Measurements from ENCODE around the gene ZNF500.

Gene ZNF500

DNA sequence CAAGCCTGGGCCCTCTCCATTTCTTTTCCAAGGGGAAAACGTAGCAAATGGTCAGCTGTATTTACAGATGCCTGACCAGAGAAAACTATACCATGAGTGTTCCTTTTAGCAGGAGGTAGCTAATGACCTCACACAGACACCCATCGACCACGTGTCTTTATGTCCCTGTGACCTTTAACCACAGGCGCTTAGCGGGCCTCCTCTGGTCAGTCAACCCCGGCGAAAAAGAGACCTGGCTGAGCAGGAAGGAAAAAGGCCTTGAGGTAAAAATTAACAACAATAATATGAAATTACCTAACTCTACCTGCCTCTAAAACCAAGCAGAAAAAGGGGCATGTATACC is 64.5 kb downstream of the ZNF500 start:
- in situ Hi-C loops (cut with HindIII; ENCODE audit: low sequenced_read_pairs): no loop called here
- H3K4me3 ChIP-seq (ENCODE audit: low read depth, low read length): no peak overlapping the region

DNA sequence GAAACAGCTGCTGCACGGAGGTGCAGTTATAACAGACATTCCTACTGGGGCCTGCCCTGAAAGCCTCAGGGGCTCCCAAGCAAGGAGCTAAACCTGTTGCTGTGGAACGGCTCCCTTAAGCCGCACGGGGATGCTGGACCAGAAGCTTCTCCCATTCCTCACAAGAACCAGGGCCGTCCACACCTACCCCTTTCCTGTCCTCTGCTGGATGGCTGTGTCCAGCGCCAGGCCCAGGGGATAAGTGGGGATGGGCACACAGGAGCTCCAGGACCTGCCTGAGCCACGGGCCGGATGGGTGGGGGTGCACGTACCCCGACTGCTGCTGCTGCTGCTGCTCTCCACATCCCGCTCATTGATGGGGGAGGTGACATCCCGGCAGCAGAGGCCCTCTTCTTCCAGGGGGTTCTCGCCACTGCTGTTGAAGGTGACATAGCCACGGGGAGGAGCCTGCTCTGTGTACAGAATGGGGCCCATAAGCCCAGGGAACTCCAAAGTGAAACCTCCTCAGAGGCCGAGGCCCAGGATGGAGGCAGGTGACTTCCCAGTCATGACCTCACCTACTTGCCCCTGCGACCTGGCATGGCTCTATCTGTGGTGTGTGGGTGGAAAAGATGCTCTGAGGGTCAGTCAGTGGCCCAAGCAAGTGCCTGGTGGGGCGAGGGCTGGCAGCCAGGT is 65.0 kb downstream of the ZNF500 start:
- DNase-seq (ENCODE audit: low read depth): no peak
- TF ChIP-seq, protein P1, sequence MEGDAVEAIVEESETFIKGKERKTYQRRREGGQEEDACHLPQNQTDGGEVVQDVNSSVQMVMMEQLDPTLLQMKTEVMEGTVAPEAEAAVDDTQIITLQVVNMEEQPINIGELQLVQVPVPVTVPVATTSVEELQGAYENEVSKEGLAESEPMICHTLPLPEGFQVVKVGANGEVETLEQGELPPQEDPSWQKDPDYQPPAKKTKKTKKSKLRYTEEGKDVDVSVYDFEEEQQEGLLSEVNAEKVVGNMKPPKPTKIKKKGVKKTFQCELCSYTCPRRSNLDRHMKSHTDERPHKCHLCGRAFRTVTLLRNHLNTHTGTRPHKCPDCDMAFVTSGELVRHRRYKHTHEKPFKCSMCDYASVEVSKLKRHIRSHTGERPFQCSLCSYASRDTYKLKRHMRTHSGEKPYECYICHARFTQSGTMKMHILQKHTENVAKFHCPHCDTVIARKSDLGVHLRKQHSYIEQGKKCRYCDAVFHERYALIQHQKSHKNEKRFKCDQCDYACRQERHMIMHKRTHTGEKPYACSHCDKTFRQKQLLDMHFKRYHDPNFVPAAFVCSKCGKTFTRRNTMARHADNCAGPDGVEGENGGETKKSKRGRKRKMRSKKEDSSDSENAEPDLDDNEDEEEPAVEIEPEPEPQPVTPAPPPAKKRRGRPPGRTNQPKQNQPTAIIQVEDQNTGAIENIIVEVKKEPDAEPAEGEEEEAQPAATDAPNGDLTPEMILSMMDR (IDR thresholded peaks at IDR 0.05; ENCODE audit: low read depth, low read length, missing control alignments): no peak
- H3K4me3 ChIP-seq (ENCODE audit: low read depth, low read length): no peak overlapping the region
- in situ Hi-C loops (cut with HindIII; ENCODE audit: low sequenced_read_pairs): no loop called here

More for the DNA sequence above, 64.5 kb downstream of the ZNF500 start:
- TF ChIP-seq, protein P1 (IDR thresholded peaks at IDR 0.05; ENCODE audit: low read depth, low read length, missing control alignments): no peak
- DNase-seq (ENCODE audit: low read depth): no peak

DNA sequence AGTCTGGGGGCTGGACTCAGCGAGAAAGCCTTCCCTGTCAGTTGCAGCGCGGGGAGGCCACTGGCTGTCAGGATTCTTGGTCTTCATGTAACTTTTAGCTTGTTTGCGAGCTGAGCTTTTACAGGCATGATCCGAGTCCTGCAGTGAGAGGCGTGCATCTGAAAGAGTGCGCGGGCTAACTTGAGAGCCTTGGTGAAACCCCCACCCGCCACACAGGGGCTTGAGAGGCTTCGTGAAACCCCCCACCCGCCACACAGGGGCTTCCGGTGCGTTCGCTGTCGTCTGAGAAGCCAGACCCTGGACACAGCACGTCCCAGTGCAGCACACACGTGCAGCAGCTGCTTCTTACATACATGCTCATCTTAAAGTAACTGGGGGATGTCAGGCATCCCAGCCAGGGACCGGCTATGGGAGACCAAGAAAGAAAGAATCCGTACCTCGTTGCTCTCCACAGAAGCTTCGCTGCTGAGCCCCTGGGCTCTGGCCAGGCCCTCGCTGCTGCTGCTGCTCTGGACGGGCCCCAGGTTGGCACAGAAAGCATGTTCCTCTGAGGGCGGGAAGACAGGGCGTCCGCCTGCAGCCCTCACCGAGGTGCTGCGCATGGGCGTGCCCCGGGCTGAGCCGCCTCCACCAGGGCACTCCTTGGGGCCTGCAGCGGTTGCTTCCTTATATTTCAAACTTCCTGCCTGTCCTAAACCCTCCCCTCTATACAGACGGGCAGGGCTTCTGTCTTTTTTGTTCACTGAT is 65.8 kb downstream of the ZNF500 start:
- no peak for DNase-seq (ENCODE audit: low read depth)
- in situ Hi-C loops (cut with HindIII; ENCODE audit: low sequenced_read_pairs): no loop called here
- no peak overlapping the region for H3K4me3 ChIP-seq (ENCODE audit: low read depth, low read length)
- TF ChIP-seq, protein P1 (IDR thresholded peaks at IDR 0.05; ENCODE audit: low read depth, low read length, missing control alignments): no peak

DNA sequence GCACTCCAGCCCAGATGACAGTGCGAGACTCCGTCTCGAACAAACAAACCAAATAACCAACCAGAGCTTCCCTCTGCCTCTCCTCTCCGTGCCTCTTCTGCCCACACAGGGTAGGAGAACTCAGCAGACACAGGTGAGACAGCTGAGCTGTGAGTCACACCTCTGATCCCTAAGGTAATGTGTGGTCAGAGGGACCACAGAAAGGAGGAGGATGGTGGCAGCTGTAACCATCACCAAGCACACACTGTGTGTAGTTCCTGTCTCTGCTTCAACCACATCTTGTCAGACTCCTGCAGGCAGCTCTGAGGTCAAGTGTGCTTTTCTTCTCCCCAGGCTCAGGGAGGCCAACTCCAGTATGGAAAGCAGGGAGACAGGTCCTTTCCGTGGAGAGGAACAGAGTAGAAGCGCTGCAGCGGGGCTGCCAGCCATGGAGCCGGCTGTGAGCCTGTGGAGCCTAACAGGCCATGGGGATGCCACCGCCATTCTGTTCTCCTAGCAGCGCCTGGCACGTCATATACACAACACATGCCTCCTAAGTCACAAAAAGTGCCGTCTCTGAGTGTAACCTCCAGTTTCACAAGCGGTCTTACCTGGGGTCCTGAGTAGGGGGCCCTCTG is 66.5 kb downstream of the ZNF500 start:
- no peak overlapping the region for H3K4me3 ChIP-seq (ENCODE audit: low read depth, low read length)
- TF ChIP-seq, protein P1 (IDR thresholded peaks at IDR 0.05; ENCODE audit: low read depth, low read length, missing control alignments): no peak
- no peak for DNase-seq (ENCODE audit: low read depth)
- in situ Hi-C loops (cut with HindIII; ENCODE audit: low sequenced_read_pairs): no loop called here

DNA sequence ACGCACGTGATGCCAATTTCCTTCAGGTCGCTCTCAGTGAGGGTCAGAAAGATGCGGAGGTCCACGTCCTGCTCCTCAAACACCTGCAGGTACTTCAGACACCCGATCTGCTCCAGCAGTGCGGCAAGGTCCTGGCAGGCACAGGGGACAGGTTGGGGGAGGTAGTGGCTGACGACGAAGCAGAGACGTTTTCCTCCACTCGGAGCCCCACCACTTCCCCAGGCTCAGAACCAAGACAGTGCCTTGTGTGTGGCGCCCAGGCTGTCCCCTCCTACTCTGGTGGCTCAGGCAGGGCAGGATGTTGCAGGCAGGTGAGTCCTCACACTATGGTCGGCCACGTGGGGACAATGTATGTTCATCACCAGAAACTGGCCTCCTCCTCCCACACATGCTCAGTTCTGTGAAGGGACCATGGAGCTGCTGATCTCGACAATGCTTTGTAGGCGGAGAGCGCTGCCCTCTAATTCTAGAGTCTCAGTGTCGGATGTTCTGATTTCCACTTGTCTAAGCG is 67.9 kb downstream of the ZNF500 start:
- in situ Hi-C loops (cut with HindIII; ENCODE audit: low sequenced_read_pairs): no loop called here
- TF ChIP-seq, protein P1 (IDR thresholded peaks at IDR 0.05; ENCODE audit: low read depth, low read length, missing control alignments): no peak
- no peak overlapping the region for H3K4me3 ChIP-seq (ENCODE audit: low read depth, low read length)
- no peak for DNase-seq (ENCODE audit: low read depth)

DNA sequence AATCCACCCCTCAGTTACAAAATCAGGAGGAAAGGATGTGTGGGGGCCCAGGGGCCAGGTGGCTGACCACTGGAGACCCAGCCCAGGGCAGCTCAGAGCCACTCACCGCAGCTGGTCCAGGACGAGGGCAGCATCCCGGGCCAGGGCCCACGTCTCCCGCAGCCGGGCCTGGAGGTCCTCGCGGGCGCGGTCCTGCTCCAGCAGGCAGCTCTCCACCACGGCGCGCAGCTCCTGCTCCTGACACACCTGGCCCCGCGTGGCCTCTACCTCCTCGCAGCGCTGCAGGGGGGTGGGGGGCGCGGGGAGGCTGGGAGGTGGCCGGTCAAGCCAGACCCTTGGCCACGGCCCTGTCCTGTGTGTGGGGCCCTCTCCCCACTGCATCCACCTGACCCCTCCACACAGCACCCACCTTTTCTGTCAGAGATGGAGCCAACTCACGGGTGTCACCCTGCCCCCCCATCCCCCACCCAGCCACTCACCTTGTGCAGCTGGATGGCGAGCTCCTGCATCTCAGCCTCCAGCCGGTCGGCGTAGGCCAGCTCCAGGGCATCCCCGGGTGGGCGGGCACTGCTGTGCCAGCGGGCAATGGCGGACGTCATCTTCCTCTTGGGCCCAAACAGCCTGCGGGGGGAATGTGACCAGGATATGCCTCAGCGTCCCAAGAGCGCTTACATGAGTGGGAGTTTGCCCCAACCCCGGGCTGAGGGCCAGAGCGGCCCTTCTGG is 68.5 kb downstream of the ZNF500 start:
- no peak overlapping the region for H3K4me3 ChIP-seq (ENCODE audit: low read depth, low read length)
- TF ChIP-seq, protein P1 (IDR thresholded peaks at IDR 0.05; ENCODE audit: low read depth, low read length, missing control alignments): no peak
- DNase-seq (ENCODE audit: low read depth): no peak
- in situ Hi-C loops (cut with HindIII; ENCODE audit: low sequenced_read_pairs): no loop called here
